ENCODE measurements around the gene IVD. TPM values are rescaled to one million over a fixed set of nuclear protein-coding genes. Genes with fewer than 3 reads are reported as not detected.

Gene IVD
- total RNA-seq, 1 donor from 2014 or later, result 86.6 TPM

- Mint-ChIP-seq H3K27ac (no peak overlapping the region), H3K27me3 (peaks cover 21% of the 10 kb centered on the region), H3K9me3 (no peaks in the 10 kb centered on the region), H3K4me1 (ENCODE audit: unreplicated experiment) (peaks cover 47% of the 10 kb centered on the region), H3K36me3 (no peaks in the 10 kb centered on the region), H3K4me3 (no peak overlapping the region)
- DNase-seq (ENCODE audit: extremely low spot score, unreplicated experiment), result no peak
- TF ChIP-seq CTCF (conservative IDR thresholded peaks at IDR 0.05), result no peak
Observed at GRCh38 chr15:40446144-40446543, 40.5 kb downstream of the IVD start.

- no peak for TF ChIP-seq CTCF (conservative IDR thresholded peaks at IDR 0.05)
- no peak overlapping the region for H3K4me3 Mint-ChIP-seq
- peaks cover 52% of the 10 kb centered on the region for H3K4me1 Mint-ChIP-seq (ENCODE audit: unreplicated experiment)
Observed at GRCh38 chr15:40448354-40448753, 42.8 kb downstream of the IVD start.

GRCh38 chr15:40449275-40449674 is 43.7 kb downstream of the IVD start:
- Mint-ChIP-seq H3K9me3 (no peaks in the 10 kb centered on the region), H3K4me3 (no peak overlapping the region), H3K27ac (no peak overlapping the region), H3K4me1 (ENCODE audit: unreplicated experiment) (peaks cover 43% of the 10 kb centered on the region), H3K27me3 (peaks cover under 1% of the 10 kb centered on the region), H3K36me3 (no peaks in the 10 kb centered on the region)
- DNase-seq (ENCODE audit: extremely low spot score, unreplicated experiment), result no peak
- no peak for TF ChIP-seq CTCF (conservative IDR thresholded peaks at IDR 0.05)

More at GRCh38 chr15:40448354-40448753, 42.8 kb downstream of the IVD start:
- peaks cover 10% of the 10 kb centered on the region for H3K27me3 Mint-ChIP-seq
- no peaks in the 10 kb centered on the region for H3K9me3 Mint-ChIP-seq
- no peak for DNase-seq (ENCODE audit: extremely low spot score, unreplicated experiment)
- H3K27ac Mint-ChIP-seq, result no peak overlapping the region
- no peaks in the 10 kb centered on the region for H3K36me3 Mint-ChIP-seq

- no peak overlapping the region for H3K4me3 Mint-ChIP-seq
- H3K9me3 Mint-ChIP-seq, result no peaks in the 10 kb centered on the region
- H3K36me3 Mint-ChIP-seq, result no peaks in the 10 kb centered on the region
- no peaks in the 10 kb centered on the region for H3K27me3 Mint-ChIP-seq
- no peak overlapping the region for H3K27ac Mint-ChIP-seq
- TF ChIP-seq CTCF (conservative IDR thresholded peaks at IDR 0.05), result no peak
- peaks cover 38% of the 10 kb centered on the region for H3K4me1 Mint-ChIP-seq (ENCODE audit: unreplicated experiment)
- no peak for DNase-seq (ENCODE audit: extremely low spot score, unreplicated experiment)
Observed at GRCh38 chr15:40450047-40450446, 44.5 kb downstream of the IVD start.

GRCh38 chr15:40451527-40452158 is 46.0 kb downstream of the IVD start:
- Mint-ChIP-seq H3K27ac (no peak overlapping the region), H3K9me3 (no peaks in the 10 kb centered on the region), H3K4me1 (ENCODE audit: unreplicated experiment) (peaks cover 42% of the 10 kb centered on the region), H3K4me3 (no peak overlapping the region), H3K27me3 (no peaks in the 10 kb centered on the region), H3K36me3 (no peaks in the 10 kb centered on the region)
- TF ChIP-seq CTCF (conservative IDR thresholded peaks at IDR 0.05), result no peak
- no peak for DNase-seq (ENCODE audit: extremely low spot score, unreplicated experiment)
